K562 (cell line): ENCODE results near the gene PDIA5. TPM values are rescaled to one million over a fixed set of nuclear protein-coding genes. Genes with fewer than 3 reads are reported as not detected.

ENCODE experiments used
- ATAC-seq: fragments of 200-7000 bp; cut with Tn5 transposase; 3 replicates; pipeline ENCODE4 v1.9.1; 2020; ENCODE audit warnings: moderate library complexity
- BruUV-seq: library from RNA; stranded (reverse); fragments of 400-500 nt; replicated peaks from 2 replicates; lab custom pipeline; 2021; lab: Mats Ljungman, UMichigan
- CTCF ChIA-PET: fragments of 300-600 bp; formaldehyde crosslinking; extraction: SDS; loops from one replicate; lab custom pipeline; 2021; ENCODE audit warnings: low intra/inter-chr PET ratio; lab: Yijun Ruan, JAX
- POLR2A ChIA-PET: fragments of 300-600, 350-650 bp; sonication (Branson Sonifier 250); formaldehyde crosslinking; extraction: SDS; loops from one replicate; lab custom pipeline; 2021; ENCODE audit warnings: antibody characterized with exemption, inconsistent platforms; lab: Yijun Ruan, JAX
- DNase-seq, 4 experiments: peaks; one replicate each; pipeline versions ENCODE4 v3.0.0 to v3.0.0-alpha.2; 2011 to 2018; ENCODE audit warnings: low spot score in 3 of 4, mixed read lengths in 3 of 4; ENCODE audit errors: extremely low read depth in 1 of 4
- FAIRE-seq: peaks from 2 replicates; lab custom pipeline; 2011; peaks lifted over from hg19 to GRCh38; lab: Jason Lieb, UNC
- H2AFZ ChIP-seq: 2 replicates; pipeline ENCODE4 v1.6.0; 2011; ENCODE audit warnings: low read depth, low read length, control low read depth, inconsistent platforms
- H3K27ac ChIP-seq: fragments of 200-600 bp; 3 replicates; pipeline ENCODE4 v1.8.0; 2011; ENCODE audit warnings: low read depth, mild to moderate bottlenecking, control low read depth, inconsistent platforms, low read length, moderate library complexity, mixed read lengths; ENCODE audit errors: extremely low read depth
- H3K27me3 ChIP-seq, 2 experiments: fragments of 300-600 bp in 1 of 2; 2 replicates in 1 of 2; 3 replicates in 1 of 2; pipeline versions ENCODE4 v1.6.0 to v1.8.0; 2011; ENCODE audit warnings: inconsistent platforms in 2 of 2, low read length in 2 of 2, mild to moderate bottlenecking in 1 of 2, mixed read lengths in 1 of 2, moderate library complexity in 1 of 2; ENCODE audit not compliant: control insufficient read depth in 2 of 2, insufficient read depth in 2 of 2
- H3K36me3 ChIP-seq: fragments of 300-600 bp; 3 replicates; pipeline ENCODE4 v1.8.0; 2011; ENCODE audit warnings: mild to moderate bottlenecking, low read length, inconsistent platforms; ENCODE audit not compliant: control insufficient read depth, insufficient read depth
- H3K4me1 ChIP-seq, 2 experiments: fragments of 200-600 bp in 1 of 2; replicated peaks in 1 of 2; 2 replicates in 1 of 2; 3 replicates in 1 of 2; pipeline versions ENCODE4 v1.5.1 to v1.8.0; 2011; ENCODE audit warnings: inconsistent platforms in 2 of 2, low read length in 2 of 2, mild to moderate bottlenecking in 1 of 2, mixed read lengths in 1 of 2, moderate library complexity in 1 of 2; ENCODE audit not compliant: control insufficient read depth in 2 of 2, insufficient read depth in 2 of 2
- H3K4me2 ChIP-seq: 2 replicates; pipeline ENCODE4 v1.6.1; 2011; ENCODE audit warnings: low read length, control low read depth, inconsistent platforms, mixed read lengths; ENCODE audit not compliant: insufficient read depth
- H3K4me3 ChIP-seq: fragments of 200-600 bp; sonication (generic), shearing (Covaris generic); 2 replicates; pipeline ENCODE4 v1.5.1; 2016; ENCODE audit warnings: control low read depth, inconsistent platforms
- H3K79me2 ChIP-seq: fragments of 200-600 bp; 3 replicates; pipeline ENCODE4 v1.8.0; 2011; ENCODE audit warnings: low read length, inconsistent platforms; ENCODE audit not compliant: control insufficient read depth, insufficient read depth
- H3K9ac ChIP-seq, 2 experiments: 2 replicates each; pipeline versions ENCODE4 v1.6.0 to v1.6.1; 2011; ENCODE audit warnings: low read depth in 2 of 2, low read length in 2 of 2, control low read depth in 1 of 2, inconsistent platforms in 1 of 2, mild to moderate bottlenecking in 1 of 2, mixed read lengths in 1 of 2; ENCODE audit not compliant: insufficient read depth in 1 of 2
- H3K9me1 ChIP-seq: one replicate; pipeline ENCODE4 v1.6.0; 2011; ENCODE audit warnings: inconsistent platforms, mild to moderate bottlenecking, low read length, moderate library complexity; ENCODE audit not compliant: control insufficient read depth, insufficient read depth
- H3K9me3 ChIP-seq: replicated peaks from 2 replicates; pipeline ENCODE4 v1.5.1; 2011; ENCODE audit warnings: low read depth, low read length, inconsistent platforms; ENCODE audit not compliant: control insufficient read depth, insufficient read depth
- H4K20me1 ChIP-seq: replicated peaks from 2 replicates; pipeline ENCODE4 v1.6.1; 2011; ENCODE audit warnings: low read length, inconsistent platforms, mixed read lengths; ENCODE audit not compliant: control insufficient read depth, insufficient read depth
- E2F5 ChIP-seq: sonication (generic); formaldehyde crosslinking; IDR thresholded peaks from 2 replicates; pipeline ENCODE4 v1.8.0; 2022; ENCODE audit warnings: mild to moderate bottlenecking, missing genetic modification reagents
- SIRT6 ChIP-seq: IDR thresholded peaks from one replicate; pipeline ENCODE4 v1.6.1; 2012; ENCODE audit warnings: low read depth, mild to moderate bottlenecking, control low read depth, inconsistent platforms, low read length, moderate library complexity
- TGIF2 ChIP-seq: sonication (generic); formaldehyde crosslinking; IDR thresholded peaks from 2 replicates; pipeline ENCODE4 v1.8.1; 2022; ENCODE audit warnings: mild to moderate bottlenecking, missing genetic modification reagents, moderate library complexity
- ZC3H4 ChIP-seq: sonication (generic); formaldehyde crosslinking; IDR thresholded peaks from 2 replicates; pipeline ENCODE4 v1.9.0; 2021; ENCODE audit warnings: missing genetic modification reagents, borderline replicate concordance
- ZNF431 ChIP-seq: sonication (generic); formaldehyde crosslinking; IDR thresholded peaks from 2 replicates; pipeline ENCODE4 v1.8.0; 2022; ENCODE audit warnings: mild to moderate bottlenecking, missing genetic modification reagents
- WGBS: fragments of 100-300 bp; shearing (Covaris generic); methylation state at CpG from one replicate; pipeline ENCODE4 v1.1.6; 2016; ENCODE audit warnings: low coverage, mixed read lengths; ENCODE audit not compliant: insufficient coverage; ENCODE audit errors: missing lambda C conversion rate; 5-methylcytosine and 5-hydroxymethylcytosine counted together
- in situ Hi-C: fragments of 300-500 bp; cut with MboI; formaldehyde crosslinking; loops from 4 replicates; pipeline ENCODE4 v1.15.0; 2018; ENCODE audit warnings: inconsistent platforms, mixed read lengths
- intact Hi-C: fragments of 100-400 bp; cut with micrococcal nuclease; formaldehyde crosslinking; loops from 2 replicates; pipeline ENCODE4 v1.14.2; 2022
- polyA plus RNA-seq, 8 experiments: library from polyadenylated mRNA; depleted of rRNA in 4 of 8; stranded (reverse) in 5 of 8; unstranded in 3 of 8; fragments of >200 nt; fragmentation: Nextera tagmentation in 2 of 8; fragmentation: Illumina TruSeq in 1 of 8; extraction: Ambion mirVana in 2 of 8; extraction: Trizol in 1 of 8; gene quantifications; 2 replicates each; pipeline versions ENCODE4 v1.2.1 to v1.2.3, GENCODE V29; 2011 to 2014; ENCODE audit warnings: inconsistent platforms in 1 of 8, missing spikeins in 1 of 8
- total RNA-seq, 7 experiments: library from RNA; depleted of rRNA in 6 of 7; stranded (reverse); fragments of >200 nt in 6 of 7; fragmentation: Illumina TruSeq in 2 of 7; extraction: Trizol in 2 of 7; gene quantifications; 2 replicates each; pipeline versions ENCODE4 v1.2.1 to v1.2.3, GENCODE V29; 2011 to 2021; ENCODE audit warnings: low replicate concordance in 1 of 7
- TF ChIP-seq, protein P1 (sequence below): sonication (generic); formaldehyde crosslinking; IDR thresholded peaks from 2 replicates; pipeline ENCODE4 v1.8.1; 2023; ENCODE audit warnings: missing genetic modification reagents, mild to moderate bottlenecking, borderline replicate concordance
- TF ChIP-seq, protein P2 (sequence below): fragments of 450-650 bp; conservative IDR thresholded peaks from 2 replicates; pipeline ENCODE4 v1.6.1; 2016; ENCODE audit warnings: missing genetic modification characterization, low read depth, mild to moderate bottlenecking, control low read depth, missing compliant biosample characterization

Gene PDIA5
- total and polyA plus RNA-seq, 9 of the 15 experiments (the other 6 are each of a cell fraction or from before 2014, with no cell fraction given) = 3.4 to 31.8 (median 19.6) TPM

DNA sequence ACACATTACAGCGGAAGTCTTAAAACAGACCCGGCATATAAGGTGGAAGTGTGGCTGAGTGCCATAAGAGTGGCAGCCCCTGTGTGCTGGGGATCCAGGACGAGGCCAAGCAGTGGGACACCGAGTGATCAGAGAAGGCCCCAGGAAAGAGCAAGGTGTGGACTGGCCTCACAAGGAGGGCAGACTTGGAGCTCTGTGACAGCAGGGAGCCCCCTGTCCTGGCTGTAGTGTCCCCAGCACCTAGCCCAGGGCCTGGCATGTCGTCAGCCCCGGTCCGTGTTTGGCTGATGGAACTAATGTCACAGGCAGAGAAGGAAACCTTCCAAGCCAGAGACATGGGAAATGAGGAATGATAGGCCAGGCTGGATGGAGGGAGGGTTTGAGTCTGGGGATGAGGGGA lies 4.8 kb downstream of the PDIA5 start:
- CTCF ChIA-PET = no interaction called here
- no peak overlapping the region for H3K4me2 ChIP-seq
- H3K27me3 ChIP-seq = no peaks in the 10 kb centered on the region
- H3K9me3 ChIP-seq = no peaks in the 10 kb centered on the region
- in situ Hi-C loops (no loop called here), intact Hi-C loops (no loop called here)
- peak overlapping the region in 1 of 2 experiments; percentile 37; a peak in 1 of 4 replicates for H3K9ac ChIP-seq
- ATAC-seq = no peak
- peaks cover 32 to 34% of the 10 kb centered on the region in 2 experiments for H3K4me1 ChIP-seq
- no peak overlapping the region for H3K4me3 ChIP-seq
- H3K27ac ChIP-seq = no peak overlapping the region
- no peak for FAIRE-seq
- no peak for DNase-seq
- H3K9me1 ChIP-seq = peaks cover 15% of the 10 kb centered on the region
- H3K36me3 ChIP-seq = peaks cover 10% of the 10 kb centered on the region
- 64% methylated on average over 3 of the region's 7 CpGs for WGBS
- peaks cover 53% of the 10 kb centered on the region for H4K20me1 ChIP-seq
- POLR2A ChIA-PET = interaction anchor here (0.7 to 2.0 kb wide), 2 partner anchors 10 to 47 kb away, joined by 5 to 9 read pairs; no protein-coding TSS in a partner anchor
- H2AFZ ChIP-seq = no peak overlapping the region
- BruUV-seq = no TSS peak
- peaks cover 96% of the 10 kb centered on the region for H3K79me2 ChIP-seq
- no peak for TF ChIP-seq ZC3H4 (CRISPR knock-in tag)
- no peak for TF ChIP-seq E2F5 (CRISPR knock-in tag)
- TF ChIP-seq, protein P1, sequence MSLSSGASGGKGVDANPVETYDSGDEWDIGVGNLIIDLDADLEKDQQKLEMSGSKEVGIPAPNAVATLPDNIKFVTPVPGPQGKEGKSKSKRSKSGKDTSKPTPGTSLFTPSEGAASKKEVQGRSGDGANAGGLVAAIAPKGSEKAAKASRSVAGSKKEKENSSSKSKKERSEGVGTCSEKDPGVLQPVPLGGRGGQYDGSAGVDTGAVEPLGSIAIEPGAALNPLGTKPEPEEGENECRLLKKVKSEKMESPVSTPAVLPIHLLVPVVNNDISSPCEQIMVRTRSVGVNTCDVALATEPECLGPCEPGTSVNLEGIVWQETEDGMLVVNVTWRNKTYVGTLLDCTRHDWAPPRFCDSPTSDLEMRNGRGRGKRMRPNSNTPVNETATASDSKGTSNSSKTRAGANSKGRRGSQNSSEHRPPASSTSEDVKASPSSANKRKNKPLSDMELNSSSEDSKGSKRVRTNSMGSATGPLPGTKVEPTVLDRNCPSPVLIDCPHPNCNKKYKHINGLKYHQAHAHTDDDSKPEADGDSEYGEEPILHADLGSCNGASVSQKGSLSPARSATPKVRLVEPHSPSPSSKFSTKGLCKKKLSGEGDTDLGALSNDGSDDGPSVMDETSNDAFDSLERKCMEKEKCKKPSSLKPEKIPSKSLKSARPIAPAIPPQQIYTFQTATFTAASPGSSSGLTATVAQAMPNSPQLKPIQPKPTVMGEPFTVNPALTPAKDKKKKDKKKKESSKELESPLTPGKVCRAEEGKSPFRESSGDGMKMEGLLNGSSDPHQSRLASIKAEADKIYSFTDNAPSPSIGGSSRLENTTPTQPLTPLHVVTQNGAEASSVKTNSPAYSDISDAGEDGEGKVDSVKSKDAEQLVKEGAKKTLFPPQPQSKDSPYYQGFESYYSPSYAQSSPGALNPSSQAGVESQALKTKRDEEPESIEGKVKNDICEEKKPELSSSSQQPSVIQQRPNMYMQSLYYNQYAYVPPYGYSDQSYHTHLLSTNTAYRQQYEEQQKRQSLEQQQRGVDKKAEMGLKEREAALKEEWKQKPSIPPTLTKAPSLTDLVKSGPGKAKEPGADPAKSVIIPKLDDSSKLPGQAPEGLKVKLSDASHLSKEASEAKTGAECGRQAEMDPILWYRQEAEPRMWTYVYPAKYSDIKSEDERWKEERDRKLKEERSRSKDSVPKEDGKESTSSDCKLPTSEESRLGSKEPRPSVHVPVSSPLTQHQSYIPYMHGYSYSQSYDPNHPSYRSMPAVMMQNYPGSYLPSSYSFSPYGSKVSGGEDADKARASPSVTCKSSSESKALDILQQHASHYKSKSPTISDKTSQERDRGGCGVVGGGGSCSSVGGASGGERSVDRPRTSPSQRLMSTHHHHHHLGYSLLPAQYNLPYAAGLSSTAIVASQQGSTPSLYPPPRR (CRISPR knock-in tag) = no peak
- no peak for TF ChIP-seq TGIF2 (CRISPR knock-in tag)
- TF ChIP-seq SIRT6 = no peak
- TF ChIP-seq, protein P2, sequence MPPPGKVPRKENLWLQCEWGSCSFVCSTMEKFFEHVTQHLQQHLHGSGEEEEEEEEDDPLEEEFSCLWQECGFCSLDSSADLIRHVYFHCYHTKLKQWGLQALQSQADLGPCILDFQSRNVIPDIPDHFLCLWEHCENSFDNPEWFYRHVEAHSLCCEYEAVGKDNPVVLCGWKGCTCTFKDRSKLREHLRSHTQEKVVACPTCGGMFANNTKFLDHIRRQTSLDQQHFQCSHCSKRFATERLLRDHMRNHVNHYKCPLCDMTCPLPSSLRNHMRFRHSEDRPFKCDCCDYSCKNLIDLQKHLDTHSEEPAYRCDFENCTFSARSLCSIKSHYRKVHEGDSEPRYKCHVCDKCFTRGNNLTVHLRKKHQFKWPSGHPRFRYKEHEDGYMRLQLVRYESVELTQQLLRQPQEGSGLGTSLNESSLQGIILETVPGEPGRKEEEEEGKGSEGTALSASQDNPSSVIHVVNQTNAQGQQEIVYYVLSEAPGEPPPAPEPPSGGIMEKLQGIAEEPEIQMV (tag) = no peak
- no peak for TF ChIP-seq ZNF431 (CRISPR knock-in tag)
